Measurements from ENCODE around the gene DPF3.
A peak's percentile ranks its signal among the peaks of the same experiment; 100 is the strongest.

The DPF3 gene

GRCh38 chr14:72636871-72637270 is 257.0 kb downstream of the DPF3 start:
- no peaks in the 10 kb centered on the region for H3K36me3 ChIP-seq (replicated peaks; ENCODE audit: insufficient read depth, low read length)
- H3K4me2 ChIP-seq (ENCODE audit: low read depth, low read length): no peak overlapping the region
- H3K9ac ChIP-seq (ENCODE audit: low read length): no peak overlapping the region
- no peaks in the 10 kb centered on the region for H3K9me3 ChIP-seq (replicated peaks; ENCODE audit: insufficient read depth, low read length)
- peak overlapping the region; percentile 82; the same call in 1 of the 2 replicates for H3K27ac ChIP-seq (ENCODE audit: low read length)
- no peak overlapping the region for H3K4me3 ChIP-seq (ENCODE audit: low read length)
- TF ChIP-seq CTCF (IDR thresholded peaks at IDR 0.05; ENCODE audit: low read length) (no peak), EZH2 (optimal IDR thresholded peaks at IDR 0.05; ENCODE audit: low read depth, low read length) (no peak), EZH2phosphoT487 (IDR thresholded peaks at IDR 0.05; ENCODE audit: low read length) (no peak)
- H3K4me1 ChIP-seq (ENCODE audit: low read length): peaks cover 28% of the 10 kb centered on the region
- no peaks in the 10 kb centered on the region for H3K27me3 ChIP-seq (replicated peaks; ENCODE audit: insufficient read depth, low read length)
- H3K9me2 ChIP-seq (replicated peaks; ENCODE audit: insufficient read depth, low read length): no peaks in the 10 kb centered on the region
- H2AFZ ChIP-seq (ENCODE audit: low read length): no peak overlapping the region
- DNase-seq: no peak
- H4K20me1 ChIP-seq (ENCODE audit: insufficient read depth, low read length): no peaks in the 10 kb centered on the region
- no peaks in the 10 kb centered on the region for H3K79me2 ChIP-seq (ENCODE audit: low read length)
- peaks cover 18% of the 10 kb centered on the region for H3F3A ChIP-seq (ENCODE audit: insufficient read depth, low read length)

GRCh38 chr14:72636094-72636493 is 257.8 kb downstream of the DPF3 start:
- no peaks in the 10 kb centered on the region for H3K9me2 ChIP-seq (replicated peaks; ENCODE audit: insufficient read depth, low read length)
- peak overlapping the region; percentile 82 for H3K27ac ChIP-seq (ENCODE audit: low read length)
- H3K79me2 ChIP-seq (ENCODE audit: low read length): no peaks in the 10 kb centered on the region
- peaks cover 18% of the 10 kb centered on the region for H3F3A ChIP-seq (ENCODE audit: insufficient read depth, low read length)
- H4K20me1 ChIP-seq (ENCODE audit: insufficient read depth, low read length): no peaks in the 10 kb centered on the region
- H3K36me3 ChIP-seq (replicated peaks; ENCODE audit: insufficient read depth, low read length): no peaks in the 10 kb centered on the region
- H3K27me3 ChIP-seq (replicated peaks; ENCODE audit: insufficient read depth, low read length): no peaks in the 10 kb centered on the region
- no peaks in the 10 kb centered on the region for H3K9me3 ChIP-seq (replicated peaks; ENCODE audit: insufficient read depth, low read length)
- no peak overlapping the region for H2AFZ ChIP-seq (ENCODE audit: low read length)
- peak overlapping the region; percentile 35; the same call in 1 of the 2 replicates for H3K9ac ChIP-seq (ENCODE audit: low read length)
- DNase-seq: no peak
- H3K4me3 ChIP-seq (ENCODE audit: low read length): no peak overlapping the region
- TF ChIP-seq CTCF (IDR thresholded peaks at IDR 0.05; ENCODE audit: low read length) (no peak), EZH2phosphoT487 (IDR thresholded peaks at IDR 0.05; ENCODE audit: low read length) (no peak), EZH2 (optimal IDR thresholded peaks at IDR 0.05; ENCODE audit: low read depth, low read length) (no peak)
- peaks cover 28% of the 10 kb centered on the region for H3K4me1 ChIP-seq (ENCODE audit: low read length)
- peak overlapping the region; percentile 47; the same call in 1 of the 2 replicates for H3K4me2 ChIP-seq (ENCODE audit: low read depth, low read length)

- Histone ChIP-seq H3K9ac (ENCODE audit: low read length) (peak overlapping the region; percentile 16; the same call in 1 of the 2 replicates), H3K9me2 (replicated peaks; ENCODE audit: insufficient read depth, low read length) (no peaks in the 10 kb centered on the region), H3K4me3 (ENCODE audit: low read length) (no peak overlapping the region), H4K20me1 (ENCODE audit: insufficient read depth, low read length) (no peaks in the 10 kb centered on the region), H3K27me3 (replicated peaks; ENCODE audit: insufficient read depth, low read length) (no peaks in the 10 kb centered on the region), H3F3A (ENCODE audit: insufficient read depth, low read length) (peaks cover 18% of the 10 kb centered on the region), H3K27ac (ENCODE audit: low read length) (peak overlapping the region; percentile 82), H3K9me3 (replicated peaks; ENCODE audit: insufficient read depth, low read length) (no peaks in the 10 kb centered on the region), H3K79me2 (ENCODE audit: low read length) (no peaks in the 10 kb centered on the region), H3K4me1 (ENCODE audit: low read length) (peaks cover 28% of the 10 kb centered on the region), H3K36me3 (replicated peaks; ENCODE audit: insufficient read depth, low read length) (no peaks in the 10 kb centered on the region), H3K4me2 (ENCODE audit: low read depth, low read length) (peak overlapping the region; percentile 47; the same call in 1 of the 2 replicates), H2AFZ (ENCODE audit: low read length) (no peak overlapping the region)
- no peak for TF ChIP-seq EZH2phosphoT487 (IDR thresholded peaks at IDR 0.05; ENCODE audit: low read length)
- no peak for TF ChIP-seq EZH2 (optimal IDR thresholded peaks at IDR 0.05; ENCODE audit: low read depth, low read length)
- no peak for TF ChIP-seq CTCF (IDR thresholded peaks at IDR 0.05; ENCODE audit: low read length)
- DNase-seq: peak; percentile 76
These were observed 258.9 kb downstream of the DPF3 start for GRCh38 chr14:72634691-72635616.
